HG03442 (cell line): ENCODE measurements around the gene ALOX5.
A peak's percentile ranks its signal among the peaks of the same experiment; 100 is the strongest.
"Not testable (repeated sequence)": the region's sequence is repeated elsewhere in the genome, so short reads cannot be mapped to it uniquely, and the experiment has no call there.

Source experiments
- ATAC-seq: cut with Tn5 transposase; IDR thresholded peaks from one replicate; pipeline ENCODE4 v1.9.1; 2021; ENCODE audit warnings: mild to moderate bottlenecking, moderate library complexity; ENCODE audit not compliant: unreplicated experiment

The ALOX5 gene

DNA sequence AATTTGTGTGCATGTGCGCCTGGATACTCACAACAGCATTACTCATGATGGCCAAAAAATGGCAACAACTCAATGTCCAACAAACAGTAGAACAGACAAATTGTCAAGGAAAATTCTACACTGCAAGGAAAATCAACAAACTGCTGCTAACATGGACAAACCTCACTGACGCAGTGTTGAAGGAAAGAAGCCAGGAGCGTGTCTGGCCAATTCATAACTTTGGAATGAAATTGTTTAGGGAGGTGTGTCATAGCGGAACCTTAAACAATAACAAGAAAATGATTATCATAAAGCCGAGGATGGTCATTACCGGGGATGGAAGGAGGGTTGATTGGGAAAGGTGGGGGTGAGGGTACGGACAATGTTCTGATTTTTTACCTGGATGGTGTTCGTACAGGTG lies 29.1 kb downstream of the ALOX5 start:
- no peak for ATAC-seq

GRCh38 chr10:45404087-45404769 lies 30.2 kb downstream of the ALOX5 start:
- ATAC-seq: peak; percentile 46

DNA sequence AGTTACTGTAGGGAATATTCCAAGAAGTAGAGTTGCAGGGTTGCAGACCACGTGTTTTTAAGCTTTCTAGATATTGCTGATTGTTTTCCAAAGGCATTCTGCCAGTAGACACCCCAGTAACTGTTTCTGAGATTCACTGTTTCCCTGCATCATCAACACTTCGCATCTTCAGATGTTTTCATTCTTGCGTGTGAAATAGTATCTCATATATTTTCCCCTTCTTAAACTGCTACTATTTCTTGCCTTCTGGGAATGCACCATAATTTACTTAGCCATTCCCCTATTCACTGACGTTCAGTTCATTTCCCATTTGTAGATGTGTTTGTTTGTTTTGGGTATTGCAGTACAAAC lies 30.7 kb downstream of the ALOX5 start:
- no peak for ATAC-seq

- ATAC-seq: no peak
Observed at GRCh38 chr10:45407542-45407941, 33.5 kb downstream of the ALOX5 start.

DNA sequence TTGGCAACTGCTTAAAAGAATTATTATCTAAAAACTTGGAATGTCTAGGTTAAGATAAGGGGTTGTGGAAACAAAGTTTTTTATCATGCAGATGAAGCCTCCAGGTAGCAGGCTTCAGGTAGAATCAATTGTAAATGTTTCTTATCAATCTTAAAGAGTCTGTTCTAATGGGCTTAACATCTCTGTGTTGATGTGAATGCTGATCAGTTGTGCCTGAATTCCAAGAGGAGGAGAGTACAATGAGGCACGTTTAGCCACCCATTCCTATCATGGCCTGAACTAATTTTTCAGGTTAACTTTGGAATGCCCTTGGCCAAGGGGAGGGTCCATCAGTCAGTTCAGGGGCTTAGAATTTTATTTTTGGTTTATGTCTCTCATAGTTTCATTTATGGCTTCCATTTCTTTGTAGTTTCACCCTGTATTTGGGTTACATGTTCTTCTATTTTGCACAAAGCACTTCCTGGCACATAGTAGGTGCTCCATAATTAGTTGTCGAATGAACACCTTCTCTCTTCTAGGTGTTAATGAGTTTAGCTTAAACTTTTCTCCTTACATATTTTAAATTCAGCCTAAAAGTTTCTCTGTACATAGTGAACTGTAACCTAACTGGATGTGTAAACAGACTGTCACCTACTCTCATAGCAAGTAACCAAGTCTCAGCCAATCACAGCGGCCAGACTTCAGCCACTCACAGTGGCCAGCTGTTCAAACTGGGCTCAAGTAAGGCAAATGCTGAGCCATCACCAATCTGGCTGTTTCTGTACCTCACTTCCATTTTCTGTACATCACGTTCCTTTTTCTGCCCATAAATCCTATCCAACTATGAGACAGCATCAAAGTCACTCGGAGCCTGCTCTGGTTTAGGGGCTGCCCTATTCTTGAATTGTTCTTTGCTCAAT lies 34.7 kb downstream of the ALOX5 start:
- ATAC-seq: no peak

DNA sequence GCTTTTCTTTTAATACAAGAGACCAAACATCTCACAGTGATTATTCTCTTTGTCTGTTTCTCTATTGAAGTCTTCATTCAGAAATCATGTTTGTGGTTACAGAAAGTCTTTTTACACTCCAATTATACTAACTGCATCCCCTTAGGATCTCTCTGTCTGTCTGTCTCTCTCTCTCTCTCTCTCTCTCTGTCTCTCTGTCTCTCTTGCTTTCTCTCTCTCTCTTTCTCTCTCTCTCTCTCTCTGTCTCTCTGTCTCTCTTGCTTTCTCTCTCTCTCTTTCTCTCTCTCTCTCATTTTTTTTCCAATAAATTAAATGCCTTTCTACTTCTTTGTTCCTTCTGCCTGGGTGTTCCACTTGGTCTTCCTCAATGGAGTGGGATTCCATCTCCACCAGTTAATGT lies 35.3 kb downstream of the ALOX5 start:
- not testable (repeated sequence) for ATAC-seq

DNA sequence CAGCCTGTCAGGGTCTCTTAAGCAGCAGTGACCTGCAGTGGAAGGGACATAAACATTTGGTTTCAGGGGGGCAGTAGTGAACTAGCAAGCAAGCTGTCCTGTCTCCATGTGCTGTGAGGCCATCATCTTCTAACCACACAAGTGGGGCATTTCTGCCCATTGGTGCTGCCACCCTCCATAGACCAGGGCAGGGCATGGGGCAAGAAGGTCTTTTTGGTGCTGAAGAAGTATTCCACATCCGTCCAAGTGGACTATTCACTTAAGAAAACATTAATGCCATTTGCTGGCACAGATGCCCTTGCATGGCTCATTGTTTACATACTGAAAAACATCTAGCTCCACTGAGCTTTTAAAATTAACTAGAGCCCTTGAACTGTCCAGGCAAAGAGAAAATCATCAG lies 35.8 kb downstream of the ALOX5 start:
- no peak for ATAC-seq

GRCh38 chr10:45410489-45410806 lies 36.4 kb downstream of the ALOX5 start:
- no peak for ATAC-seq

- no peak for ATAC-seq
Observed at GRCh38 chr10:45410807-45411606, 37.0 kb downstream of the ALOX5 start.

DNA sequence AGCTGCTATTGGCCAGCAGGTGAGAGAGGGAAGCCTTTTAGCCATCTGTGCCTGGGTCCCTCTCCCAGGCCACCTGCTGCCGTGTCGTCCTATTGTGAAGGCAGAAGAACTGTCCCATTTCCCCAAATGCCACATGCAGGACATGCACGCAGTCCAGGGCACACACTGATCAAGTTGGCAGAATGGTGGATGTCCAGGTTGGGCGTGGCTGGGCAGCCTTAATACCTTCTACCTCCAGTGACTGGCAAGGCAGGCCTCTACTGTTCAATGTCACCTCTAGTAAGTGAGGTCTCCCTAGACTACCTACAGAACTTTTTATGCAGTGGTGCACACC lies 37.6 kb downstream of the ALOX5 start:
- no peak for ATAC-seq

DNA sequence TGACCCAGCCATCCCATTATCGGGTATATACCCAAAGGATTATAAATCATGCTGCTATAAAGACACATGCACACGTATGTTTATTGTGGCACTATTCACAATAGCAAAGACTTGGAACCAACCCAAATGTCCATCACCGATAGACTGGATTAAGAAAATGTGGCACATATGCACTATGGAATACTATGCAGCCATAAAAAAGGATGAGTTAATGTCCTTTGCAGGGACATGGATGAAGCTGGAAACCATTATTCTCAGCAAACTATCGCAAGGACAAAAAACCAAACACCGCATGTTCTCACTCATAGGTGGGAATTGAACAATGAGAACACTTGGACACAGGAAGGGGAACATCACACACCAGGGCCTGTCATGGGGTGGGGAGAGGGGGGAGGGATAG lies 41.0 kb downstream of the ALOX5 start:
- not testable (repeated sequence) for ATAC-seq

DNA sequence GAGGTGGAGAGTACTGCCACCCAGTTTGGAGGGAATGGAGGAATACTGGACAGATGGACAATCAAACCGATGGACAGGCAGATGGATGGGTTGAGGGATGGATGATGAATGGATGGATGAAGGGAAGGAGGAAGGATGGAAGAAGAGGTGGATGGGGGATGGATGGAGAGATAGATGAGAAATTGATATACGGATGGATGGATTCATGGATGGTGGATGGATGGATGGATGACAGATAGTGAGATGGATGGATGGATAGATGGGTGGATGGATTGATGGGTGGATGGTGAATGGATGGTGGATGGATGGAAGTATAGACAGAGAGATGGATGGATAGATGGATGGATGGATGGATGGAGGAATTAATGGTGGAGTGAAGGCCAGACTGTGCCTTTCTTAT lies 42.6 kb downstream of the ALOX5 start:
- no peak for ATAC-seq

- no peak for ATAC-seq
Observed at GRCh38 chr10:45417746-45418145, 43.7 kb downstream of the ALOX5 start.

GRCh38 chr10:45418417-45418848 lies 44.4 kb downstream of the ALOX5 start:
- ATAC-seq: no peak

DNA sequence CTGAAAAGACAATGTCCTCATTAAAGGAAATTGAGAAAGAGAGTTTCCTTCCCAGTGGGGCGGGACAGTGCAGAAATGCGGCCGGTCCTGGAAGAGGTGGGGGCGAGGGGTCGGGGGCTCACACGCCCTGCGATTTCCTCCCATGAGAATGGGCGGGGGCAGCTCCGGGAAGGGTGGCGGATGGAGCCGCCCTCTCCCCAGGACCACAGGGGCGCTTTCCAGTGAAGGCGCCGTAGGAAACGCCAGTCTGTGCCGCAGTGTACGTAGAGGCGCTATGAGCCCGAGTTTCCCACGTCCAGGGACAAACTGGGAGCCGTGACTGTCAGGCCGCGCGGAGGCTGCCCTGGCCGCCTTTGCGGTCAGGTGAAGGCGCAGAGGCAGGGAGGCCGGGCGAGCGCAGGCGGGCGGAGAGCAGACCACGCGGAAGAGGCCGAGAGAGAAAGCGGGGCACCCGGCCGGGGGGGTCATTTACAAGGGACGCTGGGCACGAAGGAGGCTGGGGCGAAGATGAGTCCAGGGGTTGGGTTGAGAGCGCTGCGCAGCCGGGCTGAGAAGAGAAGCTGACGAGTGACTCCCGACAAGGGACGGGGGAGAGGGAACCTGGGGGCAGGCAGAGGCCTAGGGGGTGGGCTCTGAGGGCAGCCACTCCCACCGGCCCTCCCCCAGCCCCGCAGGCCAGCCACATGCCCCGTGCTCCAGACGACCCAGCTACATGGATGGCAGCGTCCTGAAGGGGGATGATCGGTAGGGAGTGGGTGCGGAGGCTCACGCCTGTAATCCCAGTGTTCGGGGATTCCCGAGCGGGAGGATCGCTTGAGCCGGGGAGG lies 45.0 kb downstream of the ALOX5 start:
- ATAC-seq: peak; percentile 50

GRCh38 chr10:45419676-45420025 lies 45.6 kb downstream of the ALOX5 start:
- no peak for ATAC-seq

DNA sequence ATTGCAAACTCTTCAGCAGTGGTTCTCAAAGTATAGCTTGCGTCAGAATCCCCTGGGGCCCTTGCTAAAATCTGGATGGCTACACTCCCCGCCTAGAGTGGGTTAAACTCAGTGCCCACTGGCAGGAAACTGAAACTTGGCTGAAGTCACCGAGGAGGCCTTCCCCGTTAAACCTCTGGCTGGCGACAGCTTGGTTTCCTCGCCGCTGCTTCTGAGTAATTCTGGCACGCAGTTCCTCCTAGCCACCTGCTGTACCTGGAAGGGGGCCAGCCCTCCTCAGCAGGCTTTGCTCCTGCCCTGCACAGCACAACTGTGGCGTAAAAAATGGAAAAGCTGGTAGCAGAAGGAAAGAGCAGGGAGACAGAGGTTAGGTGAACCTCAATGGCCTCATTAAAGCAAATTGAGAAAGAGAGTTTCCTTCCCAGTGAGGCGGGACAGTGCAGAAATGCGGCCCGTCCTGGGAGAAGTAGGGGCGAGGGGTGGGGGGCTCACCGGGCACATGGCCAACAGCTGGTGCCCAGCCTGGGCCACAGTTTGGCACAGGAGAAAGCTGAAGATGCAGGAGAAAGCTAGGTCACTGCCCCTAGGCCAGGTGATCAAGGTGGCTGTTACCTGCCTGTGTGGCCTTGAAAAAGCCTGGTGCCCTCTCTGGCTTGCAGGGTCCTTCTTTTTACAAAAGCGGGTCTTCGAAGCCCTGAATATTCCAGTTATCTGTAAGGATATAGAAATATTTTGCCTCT lies 46.6 kb downstream of the ALOX5 start:
- ATAC-seq: peak; percentile 59

DNA sequence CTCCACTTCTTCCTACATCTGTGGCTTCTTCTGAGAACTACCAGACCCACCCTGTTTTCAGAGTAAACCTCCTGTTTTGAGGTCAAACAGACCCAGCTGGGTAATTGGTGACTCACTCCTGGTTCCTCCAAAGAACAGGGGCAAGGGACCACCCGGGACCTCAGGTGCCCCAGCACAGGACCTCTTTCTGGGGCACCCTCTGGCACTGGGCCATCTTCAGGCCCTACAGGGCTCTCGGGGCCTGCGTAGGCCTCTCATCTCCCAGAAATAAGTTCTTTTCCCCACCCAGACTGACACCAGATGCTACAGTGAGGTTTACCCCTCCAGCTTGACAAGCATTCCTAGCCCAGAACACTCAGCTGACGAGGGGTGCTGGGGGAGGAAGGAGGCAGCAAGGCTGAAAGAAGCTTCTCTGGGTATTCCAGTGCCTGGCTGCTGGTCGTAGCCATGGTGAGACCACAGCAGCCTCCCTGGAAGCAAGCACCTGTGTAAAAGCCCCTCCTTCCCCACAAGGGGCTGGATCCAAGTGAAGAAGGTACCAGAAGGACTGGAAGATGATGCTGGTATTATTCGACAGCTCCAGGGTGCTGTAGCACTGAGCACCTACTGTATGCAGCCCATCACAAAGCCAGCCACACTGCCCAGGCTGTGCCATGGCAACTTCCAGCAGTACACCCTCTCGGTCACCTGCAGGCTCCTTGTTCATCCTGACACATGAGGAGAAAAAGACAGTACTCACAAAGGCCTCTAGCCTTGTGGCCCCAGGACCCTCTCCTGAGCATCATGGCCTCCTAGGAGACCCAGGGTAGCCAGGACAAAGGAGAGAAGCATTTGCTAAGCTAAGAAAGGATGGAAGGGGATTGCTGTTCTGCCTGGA lies 47.4 kb downstream of the ALOX5 start:
- no peak for ATAC-seq

DNA sequence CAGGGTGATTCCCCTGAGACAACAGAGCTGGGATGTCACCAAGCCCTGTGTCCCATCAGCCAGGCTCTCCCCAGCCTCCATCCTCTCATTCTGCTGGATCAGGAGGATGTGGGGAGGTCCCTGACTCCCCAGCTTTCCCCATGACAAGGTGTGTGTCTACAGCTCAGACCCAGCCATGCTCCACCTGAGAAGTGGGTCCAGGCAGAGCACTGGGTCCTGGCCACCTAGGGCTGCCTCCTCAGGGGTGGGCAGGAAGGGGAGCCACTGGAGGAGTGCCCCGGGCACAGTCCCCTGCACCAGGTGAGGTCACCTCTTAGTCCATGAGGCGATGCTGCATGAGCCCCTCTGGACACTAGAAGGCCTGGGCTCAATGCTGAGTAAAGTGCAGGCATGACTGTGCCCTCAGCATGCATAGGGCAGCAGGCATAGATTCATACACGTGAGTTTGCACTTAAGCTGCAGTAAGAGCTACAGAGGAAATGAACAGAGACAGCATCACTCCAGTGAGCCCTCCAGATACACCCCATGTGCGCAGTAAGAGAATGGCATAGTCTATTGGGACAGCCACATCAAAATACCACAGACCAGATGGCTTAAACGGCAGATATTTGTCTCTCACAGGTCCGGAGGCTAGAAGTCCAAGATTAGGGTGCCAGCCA lies 48.3 kb downstream of the ALOX5 start:
- no peak for ATAC-seq
